Adipose tissue (tissue), 3 donors: ENCODE results near the gene GLB1L3. TPM values are rescaled to one million over a fixed set of nuclear protein-coding genes. Genes with fewer than 3 reads are reported as not detected.
"Not testable (repeated sequence)": the region's sequence is repeated elsewhere in the genome, so short reads cannot be mapped to it uniquely, and the experiment has no call there.

ENCODE experiments used
- H3K27ac ChIP-seq: one replicate; pipeline ENCODE4 v1.5.1; 2013; ENCODE audit warnings: low read depth, low read length
- WGBS, 3 donors: extraction: QIAGEN DNeasy Blood & Tissue Kit; methylation state at CpG; one replicate each; pipeline ENCODE4 v1.1.7; 2013; 5-methylcytosine and 5-hydroxymethylcytosine counted together
- polyA plus RNA-seq, 3 donors: library from polyadenylated mRNA; stranded (reverse); fragments of 200-250 nt; gene quantifications; one replicate each; pipeline ENCODE4 v1.2.3, GENCODE V29; 2013
- donor health status: healthy with polysubstance abuse.
- donor health status: Bipolar disorder and iron deficiency.
- donor health status: healthy.

The GLB1L3 gene
- polyA plus RNA-seq, 3 donors, result 0.03 TPM; not detected in 2

- H3K27ac ChIP-seq, result no peak overlapping the region
These were observed 8.2 kb upstream of the GLB1L3 start for GRCh38 chr11:134267966-134268365.

GRCh38 chr11:134270250-134270714 is 5.9 kb upstream of the GLB1L3 start:
- no peak overlapping the region for H3K27ac ChIP-seq
- WGBS, 3 donors, result 33 to 43% (median 37%) methylated on average over 5 of the region's 5 CpGs

More at GRCh38 chr11:134267966-134268365, 8.2 kb upstream of the GLB1L3 start:
- 85 to 86% (median 86%) methylated on average over 11 of the region's 11 CpGs for WGBS, 3 donors

- H3K27ac ChIP-seq, result no peak overlapping the region
- 91 to 95% (median 93%) methylated on average over 4 of the region's 4 CpGs for WGBS, 3 donors
These were observed 4.2 kb upstream of the GLB1L3 start for GRCh38 chr11:134271978-134272377.

- 31 to 39% (median 34%) methylated on average over 18 of the region's 18 CpGs for WGBS, 3 donors
- no peak overlapping the region for H3K27ac ChIP-seq
These were observed 3.5 kb upstream of the GLB1L3 start for GRCh38 chr11:134272381-134273316.

GRCh38 chr11:134273317-134273712 is 2.9 kb upstream of the GLB1L3 start:
- no peak overlapping the region for H3K27ac ChIP-seq
- WGBS, 3 donors, result 24 to 51% (median 37%) methylated on average over 3 of the region's 3 CpGs

GRCh38 chr11:134275188-134275533 is 1.0 kb upstream of the GLB1L3 start:
- 21 to 28% (median 23%) methylated on average over 5 of the region's 5 CpGs for WGBS, 3 donors
- H3K27ac ChIP-seq, result no peak overlapping the region

GRCh38 chr11:134276396-134277182 is 410 bp downstream of the GLB1L3 start:
- 1 to 2% (median 2%) methylated on average over 54 to 88 of the region's 88 CpGs for WGBS, 3 donors
- H3K27ac ChIP-seq, result no peak overlapping the region

- no peak overlapping the region for H3K27ac ChIP-seq
- 19 to 23% (median 20%) methylated on average over 35 to 36 of the region's 36 CpGs for WGBS, 3 donors
These were observed 1.2 kb downstream of the GLB1L3 start for GRCh38 chr11:134277183-134278001.

- no peak overlapping the region for H3K27ac ChIP-seq
- 92 to 97% (median 96%) methylated on average over 4 of the region's 4 CpGs for WGBS, 3 donors
These were observed 2.2 kb downstream of the GLB1L3 start for GRCh38 chr11:134278356-134278755.

- not testable (repeated sequence) for H3K27ac ChIP-seq
- 87 to 100% (median 96%) methylated on average over 1 to 14 of the region's 17 CpGs for WGBS, 3 donors
These were observed 5.5 kb downstream of the GLB1L3 start for GRCh38 chr11:134281635-134282034.

- 77 to 85% (median 78%) methylated on average over 22 of the region's 22 CpGs for WGBS, 3 donors
- H3K27ac ChIP-seq, result no peak overlapping the region
These were observed 6.2 kb downstream of the GLB1L3 start for GRCh38 chr11:134282121-134283045.

- WGBS, 3 donors, result 83 to 92% (median 88%) methylated on average over 16 of the region's 16 CpGs
- H3K27ac ChIP-seq, result no peak overlapping the region
These were observed 7.5 kb downstream of the GLB1L3 start for GRCh38 chr11:134283461-134284230.

- not testable (repeated sequence) for H3K27ac ChIP-seq
- 87 to 93% (median 91%) methylated on average over 5 of the region's 5 CpGs for WGBS, 3 donors
These were observed 8.2 kb downstream of the GLB1L3 start for GRCh38 chr11:134284349-134284748.

GRCh38 chr11:134287561-134287960 is 11.4 kb downstream of the GLB1L3 start:
- WGBS, 3 donors, result 89 to 93% (median 91%) methylated on average over 12 of the region's 12 CpGs
- no peak overlapping the region for H3K27ac ChIP-seq

- H3K27ac ChIP-seq, result no peak overlapping the region
- WGBS, 3 donors, result 92 to 96% (median 95%) methylated on average over 13 of the region's 13 CpGs
These were observed 12.3 kb downstream of the GLB1L3 start for GRCh38 chr11:134288486-134288885.

GRCh38 chr11:134289167-134289566 is 13.0 kb downstream of the GLB1L3 start:
- 64 to 83% (median 83%) methylated on average over 4 of the region's 4 CpGs for WGBS, 3 donors
- no peak overlapping the region for H3K27ac ChIP-seq

GRCh38 chr11:134289789-134290188 is 13.6 kb downstream of the GLB1L3 start:
- WGBS, 3 donors, result 33 to 42% (median 37%) methylated on average over 12 of the region's 12 CpGs

More at GRCh38 chr11:134289789-134290188, 13.6 kb downstream of the GLB1L3 start:
- H3K27ac ChIP-seq, result no peak overlapping the region
